Caco-2 (cell line): ENCODE data around the gene CXCR5. TPM values are rescaled to one million over a fixed set of nuclear protein-coding genes. Genes with fewer than 3 reads are reported as not detected.
A peak's percentile ranks its signal among the peaks of the same experiment; 100 is the strongest.

Experiments
- BruUV-seq: library from RNA; stranded (reverse); fragments of 400-500 nt; replicated peaks from 2 replicates; lab custom pipeline; 2021; lab: Mats Ljungman, UMichigan
- CTCF ChIA-PET: fragments of 300-600 bp; sonication (Branson Sonifier 250); formaldehyde crosslinking; loops from one replicate; lab custom pipeline; 2022; ENCODE audit warnings: antibody characterized with exemption; lab: Charles Lee
- POLR2A ChIA-PET: fragments of 300-600 bp; sonication (Branson Sonifier 250); formaldehyde crosslinking; loops from one replicate; lab custom pipeline; 2022; ENCODE audit warnings: antibody characterized with exemption; lab: Charles Lee
- DNase-seq, 2 experiments: peaks; one replicate each; pipeline versions ENCODE4 v3.0.0 to v3.0.0-alpha.2; 2020 to 2022
- H3K27me3 ChIP-seq: replicated peaks from 2 replicates; pipeline ENCODE4 v1.6.0; 2011; ENCODE audit warnings: low read length; ENCODE audit not compliant: control insufficient read depth, insufficient read depth
- H3K36me3 ChIP-seq: 2 replicates; pipeline ENCODE4 v1.5.1; 2011; ENCODE audit warnings: low read length; ENCODE audit not compliant: control insufficient read depth, insufficient read depth
- H3K4me1 ChIP-seq: fragments of 250-450 bp; sonication (Bioruptor Pico); 2 replicates; pipeline ENCODE4 v1.5.1; 2020; ENCODE audit warnings: mild to moderate bottlenecking
- H3K4me3 ChIP-seq: 2 replicates; pipeline ENCODE4 v1.5.1; 2011; ENCODE audit warnings: low read depth, mild to moderate bottlenecking, control low read depth, low read length
- H3K9me3 ChIP-seq: fragments of 250-450 bp; sonication (Bioruptor Pico); 2 replicates; pipeline ENCODE4 v1.5.1; 2020; ENCODE audit warnings: mild to moderate bottlenecking, moderate library complexity
- H3K27ac Mint-ChIP-seq: one replicate; pipeline ENCODE4 v1.8.0; 2022; ENCODE audit warnings: mixed read lengths; ENCODE audit not compliant: unreplicated experiment
- H3K27me3 Mint-ChIP-seq: one replicate; pipeline ENCODE4 v1.8.0; 2022; ENCODE audit warnings: mixed read lengths; ENCODE audit not compliant: insufficient read depth, unreplicated experiment
- H3K36me3 Mint-ChIP-seq: one replicate; pipeline ENCODE4 v1.8.0; 2022; ENCODE audit warnings: mild to moderate bottlenecking, mixed read lengths; ENCODE audit not compliant: insufficient read depth, unreplicated experiment
- H3K4me1 Mint-ChIP-seq: one replicate; pipeline ENCODE4 v1.8.0; 2022; ENCODE audit warnings: low read depth, mixed read lengths; ENCODE audit not compliant: unreplicated experiment
- H3K4me3 Mint-ChIP-seq: one replicate; pipeline ENCODE4 v1.8.0; 2022; ENCODE audit warnings: mild to moderate bottlenecking, moderate library complexity, mixed read lengths; ENCODE audit not compliant: unreplicated experiment
- H3K9me3 Mint-ChIP-seq: one replicate; pipeline ENCODE4 v1.8.0; 2022; ENCODE audit warnings: mixed read lengths; ENCODE audit not compliant: unreplicated experiment
- CTCF ChIP-seq, 2 experiments: fragments of 200-600 bp in 1 of 2; IDR thresholded peaks; 1 replicate in 1 of 2; 2 replicates in 1 of 2; pipeline versions ENCODE4 v1.5.1 to v1.8.0; 2011 to 2022; ENCODE audit warnings: antibody characterized with exemption in 1 of 2, control low read depth in 1 of 2, inconsistent platforms in 1 of 2, low read depth in 1 of 2, low read length in 1 of 2, mild to moderate bottlenecking in 1 of 2, moderate library complexity in 1 of 2; ENCODE audit not compliant: insufficient read depth in 1 of 2, severe bottlenecking in 1 of 2, unreplicated experiment in 1 of 2
- intact Hi-C: fragments of 100-400 bp; cut with micrococcal nuclease; formaldehyde crosslinking; loops from one replicate; pipeline ENCODE4 v1.10.0; 2022; ENCODE audit not compliant: unreplicated experiment
- total RNA-seq: library from RNA; stranded (reverse); gene quantifications from 2 replicates; pipeline ENCODE4 v1.2.3, GENCODE V29; 2022

Gene CXCR5
- total RNA-seq, 1 experiment from 2014 or later = not detected

- CTCF ChIA-PET = interaction anchor here (1.4 to 1.9 kb wide), 2 partner anchors 8 to 11 kb away, joined by 15 to 17 read pairs; partner anchors contain the start of gene BCL9L
- H3K27ac Mint-ChIP-seq = peak overlapping the region; percentile 100
- POLR2A ChIA-PET = interaction anchor here (0.8 to 1.7 kb wide), 5 partner anchors 8 to 100 kb away, joined by 3 to 23 read pairs (median 6); partner anchors contain the start of genes BCL9L, CENATAC, RPS25 and TRAPPC4
- H3K9me3 Mint-ChIP-seq = no peaks in the 10 kb centered on the region
- Histone ChIP-seq H3K36me3 (peaks cover 3% of the 10 kb centered on the region; the same call in 1 of the 2 replicates), H3K27me3 (no peaks in the 10 kb centered on the region), H3K9me3 (no peaks in the 10 kb centered on the region), H3K4me3 (peak overlapping the region; percentile 22), H3K4me1 (peaks cover 91% of the 10 kb centered on the region)
- peaks cover 72% of the 10 kb centered on the region for H3K4me1 Mint-ChIP-seq
- intact Hi-C loops = no loop called here
- no peaks in the 10 kb centered on the region for H3K27me3 Mint-ChIP-seq
- peak overlapping the region; percentile 78 for H3K4me3 Mint-ChIP-seq
- DNase-seq = peak; percentile 90 to 94
- H3K36me3 Mint-ChIP-seq = peaks cover 75% of the 10 kb centered on the region
- TSS peak; percentile 2 for BruUV-seq
- TF ChIP-seq CTCF (IDR thresholded peaks at IDR 0.05; ENCODE audit: insufficient read depth in 1 of 2, low read depth in 1 of 2, low read length in 1 of 2, severe bottlenecking in 1 of 2, unreplicated experiment in 1 of 2) = no peak
Measured at GRCh38 chr11:118917481-118918127, 33.9 kb downstream of the CXCR5 start.

- TF ChIP-seq CTCF (IDR thresholded peaks at IDR 0.05; ENCODE audit: insufficient read depth in 1 of 2, low read depth in 1 of 2, low read length in 1 of 2, severe bottlenecking in 1 of 2, unreplicated experiment in 1 of 2) = no peak
- BruUV-seq = no TSS peak
- CTCF ChIA-PET = no interaction called here
- Histone ChIP-seq H3K4me3 (peak overlapping the region; percentile 28), H3K36me3 (0 out of 2 replicates have a peak, but pooled peaks cover 3% of the 10 kb centered on the region), H3K9me3 (no peaks in the 10 kb centered on the region), H3K4me1 (peaks cover 91% of the 10 kb centered on the region), H3K27me3 (no peaks in the 10 kb centered on the region)
- peak; percentile 94 to 99 for DNase-seq
- no peaks in the 10 kb centered on the region for H3K9me3 Mint-ChIP-seq
- peak overlapping the region; percentile 100 for H3K27ac Mint-ChIP-seq
- peaks cover 69% of the 10 kb centered on the region for H3K4me1 Mint-ChIP-seq
- POLR2A ChIA-PET = interaction anchor here (1.0 to 1.7 kb wide), 2 partner anchors 10 to 12 kb away, joined by 6 to 9 read pairs; no protein-coding TSS in a partner anchor
- intact Hi-C loops = no loop called here
- H3K27me3 Mint-ChIP-seq = no peaks in the 10 kb centered on the region
- peak overlapping the region; percentile 78 for H3K4me3 Mint-ChIP-seq
- H3K36me3 Mint-ChIP-seq = peaks cover 74% of the 10 kb centered on the region
Measured at GRCh38 chr11:118918128-118918685, 34.5 kb downstream of the CXCR5 start.

GRCh38 chr11:118918686-118919280, 35.1 kb downstream of the CXCR5 start:
- POLR2A ChIA-PET = no interaction called here
- no peaks in the 10 kb centered on the region for H3K27me3 Mint-ChIP-seq
- peaks cover 73% of the 10 kb centered on the region for H3K4me1 Mint-ChIP-seq
- peaks cover 92% of the 10 kb centered on the region for H3K4me1 ChIP-seq
- H3K4me3 ChIP-seq = peak overlapping the region; percentile 28
- peaks cover 77% of the 10 kb centered on the region for H3K36me3 Mint-ChIP-seq
- H3K27me3 ChIP-seq = no peaks in the 10 kb centered on the region
- no peaks in the 10 kb centered on the region for H3K9me3 ChIP-seq
- DNase-seq = peak; percentile 70 to 86
- no TSS peak for BruUV-seq
- H3K9me3 Mint-ChIP-seq = no peaks in the 10 kb centered on the region
- H3K36me3 ChIP-seq = 0 out of 2 replicates have a peak, but pooled peaks cover 3% of the 10 kb centered on the region
- TF ChIP-seq CTCF (IDR thresholded peaks at IDR 0.05; ENCODE audit: insufficient read depth in 1 of 2, low read depth in 1 of 2, low read length in 1 of 2, severe bottlenecking in 1 of 2, unreplicated experiment in 1 of 2) = no peak
- peak overlapping the region; percentile 100 for H3K27ac Mint-ChIP-seq
- intact Hi-C loops = no loop called here
- CTCF ChIA-PET = no interaction called here
- H3K4me3 Mint-ChIP-seq = peak overlapping the region; percentile 78
